ENCODE measurements around the gene BCAP31. TPM values are rescaled to one million over a fixed set of nuclear protein-coding genes. Genes with fewer than 3 reads are reported as not detected.

Gene BCAP31
- total RNA-seq, 2 donors from 2014 or later: 217 to 295 TPM

DNA sequence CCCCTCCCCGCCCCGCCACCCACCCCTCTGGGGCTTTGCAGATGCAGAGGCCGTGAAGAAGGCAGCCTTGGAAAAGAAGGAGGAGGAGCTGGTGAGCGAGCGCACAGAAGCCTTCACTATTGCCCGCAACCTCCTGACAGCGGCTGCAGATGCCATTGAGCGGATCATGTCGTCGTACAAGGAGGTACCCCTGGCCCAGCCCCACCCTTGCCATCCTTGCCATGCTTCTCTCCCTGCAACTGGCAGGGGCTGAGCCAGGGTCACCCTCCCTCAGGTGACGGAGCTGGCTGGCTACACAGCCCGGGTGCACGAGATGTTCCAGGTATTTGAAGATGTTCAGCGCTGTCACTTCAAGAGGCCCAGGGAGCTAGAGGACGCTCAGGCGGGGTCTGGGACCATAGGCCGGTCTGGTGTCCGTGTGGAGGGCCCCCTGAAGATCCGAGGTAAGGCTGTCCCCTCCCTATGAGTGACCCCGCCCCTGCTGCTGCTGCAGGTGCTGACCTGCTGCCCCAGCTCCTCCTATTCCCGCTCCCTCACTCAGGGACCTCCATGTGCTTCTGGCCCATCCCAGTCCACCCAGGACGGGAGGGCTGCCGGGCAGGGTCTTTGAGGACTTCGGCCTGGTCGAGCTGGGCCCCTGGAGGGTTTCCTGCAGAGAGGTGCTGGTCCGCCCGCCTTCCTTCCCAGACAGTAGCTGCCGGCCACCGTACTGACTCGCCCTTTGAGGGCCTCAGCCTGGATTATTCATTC is 12.1 kb upstream of the BCAP31 start:
- TF ChIP-seq, protein P1, sequence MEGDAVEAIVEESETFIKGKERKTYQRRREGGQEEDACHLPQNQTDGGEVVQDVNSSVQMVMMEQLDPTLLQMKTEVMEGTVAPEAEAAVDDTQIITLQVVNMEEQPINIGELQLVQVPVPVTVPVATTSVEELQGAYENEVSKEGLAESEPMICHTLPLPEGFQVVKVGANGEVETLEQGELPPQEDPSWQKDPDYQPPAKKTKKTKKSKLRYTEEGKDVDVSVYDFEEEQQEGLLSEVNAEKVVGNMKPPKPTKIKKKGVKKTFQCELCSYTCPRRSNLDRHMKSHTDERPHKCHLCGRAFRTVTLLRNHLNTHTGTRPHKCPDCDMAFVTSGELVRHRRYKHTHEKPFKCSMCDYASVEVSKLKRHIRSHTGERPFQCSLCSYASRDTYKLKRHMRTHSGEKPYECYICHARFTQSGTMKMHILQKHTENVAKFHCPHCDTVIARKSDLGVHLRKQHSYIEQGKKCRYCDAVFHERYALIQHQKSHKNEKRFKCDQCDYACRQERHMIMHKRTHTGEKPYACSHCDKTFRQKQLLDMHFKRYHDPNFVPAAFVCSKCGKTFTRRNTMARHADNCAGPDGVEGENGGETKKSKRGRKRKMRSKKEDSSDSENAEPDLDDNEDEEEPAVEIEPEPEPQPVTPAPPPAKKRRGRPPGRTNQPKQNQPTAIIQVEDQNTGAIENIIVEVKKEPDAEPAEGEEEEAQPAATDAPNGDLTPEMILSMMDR (IDR thresholded peaks at IDR 0.05): no peak
- Histone ChIP-seq H3K27me3 (no peaks in the 10 kb centered on the region), H3K9ac (ENCODE audit: low read depth in 2 of 2, low read length in 2 of 2) (no peak overlapping the region), H3K4me3 (no peak overlapping the region), H3K9me3 (no peaks in the 10 kb centered on the region), H3K4me1 (no peaks in the 10 kb centered on the region), H3K36me3 (no peaks in the 10 kb centered on the region), H3K27ac (no peak overlapping the region)
- no peak for DNase-seq
- intact Hi-C loops (cut with DNase I): no loop called here

DNA sequence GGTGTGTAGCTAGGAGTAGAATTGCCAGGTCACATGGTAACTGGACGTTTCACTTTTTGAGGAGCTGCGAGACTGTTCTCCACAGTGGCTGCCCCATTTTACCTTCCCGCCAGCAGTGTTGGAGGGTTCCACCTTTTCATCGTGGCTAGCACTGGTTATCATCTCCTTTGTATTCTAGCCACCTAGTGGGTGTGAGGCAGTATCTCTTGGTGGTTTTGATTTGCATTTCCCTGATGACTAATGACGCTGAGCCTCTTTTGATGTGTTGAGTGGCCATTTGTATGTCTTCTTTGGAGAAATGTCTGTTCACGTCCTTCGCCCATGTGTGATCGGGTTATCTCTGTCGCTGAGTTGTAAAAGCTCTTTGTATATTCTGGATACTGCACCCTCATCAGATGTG is 11.1 kb upstream of the BCAP31 start:
- H3K27ac ChIP-seq: no peak overlapping the region
- no peak for DNase-seq
- TF ChIP-seq, protein P1 (IDR thresholded peaks at IDR 0.05): no peak
- H3K9me3 ChIP-seq: no peaks in the 10 kb centered on the region
- H3K9ac ChIP-seq (ENCODE audit: low read depth in 2 of 2, low read length in 2 of 2): no peak overlapping the region
- no peak overlapping the region for H3K4me3 ChIP-seq
- no peaks in the 10 kb centered on the region for H3K36me3 ChIP-seq
- H3K4me1 ChIP-seq: no peaks in the 10 kb centered on the region
- H3K27me3 ChIP-seq: no peaks in the 10 kb centered on the region
- intact Hi-C loops (cut with DNase I): no loop called here

DNA sequence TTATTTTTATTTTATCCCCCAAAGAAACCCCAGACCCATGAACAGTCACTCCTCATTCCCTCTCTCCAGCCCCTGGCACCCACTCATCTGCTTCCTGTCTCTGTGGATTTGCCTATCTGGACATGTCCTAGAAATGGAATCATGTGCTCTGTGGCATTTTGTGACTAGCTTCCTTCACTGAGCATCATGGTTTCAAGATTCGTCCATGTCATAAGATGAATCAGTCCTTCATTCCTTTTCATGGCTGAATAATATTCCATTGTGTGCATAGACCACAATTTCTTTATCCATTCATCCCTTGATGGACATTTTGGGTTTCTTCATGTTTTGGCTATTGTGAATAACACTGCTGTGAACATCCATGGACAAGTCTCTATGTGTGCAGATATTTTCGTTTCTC is 10.7 kb upstream of the BCAP31 start:
- H3K36me3 ChIP-seq: no peaks in the 10 kb centered on the region
- TF ChIP-seq, protein P1 (IDR thresholded peaks at IDR 0.05): no peak
- no peak for DNase-seq

DNA sequence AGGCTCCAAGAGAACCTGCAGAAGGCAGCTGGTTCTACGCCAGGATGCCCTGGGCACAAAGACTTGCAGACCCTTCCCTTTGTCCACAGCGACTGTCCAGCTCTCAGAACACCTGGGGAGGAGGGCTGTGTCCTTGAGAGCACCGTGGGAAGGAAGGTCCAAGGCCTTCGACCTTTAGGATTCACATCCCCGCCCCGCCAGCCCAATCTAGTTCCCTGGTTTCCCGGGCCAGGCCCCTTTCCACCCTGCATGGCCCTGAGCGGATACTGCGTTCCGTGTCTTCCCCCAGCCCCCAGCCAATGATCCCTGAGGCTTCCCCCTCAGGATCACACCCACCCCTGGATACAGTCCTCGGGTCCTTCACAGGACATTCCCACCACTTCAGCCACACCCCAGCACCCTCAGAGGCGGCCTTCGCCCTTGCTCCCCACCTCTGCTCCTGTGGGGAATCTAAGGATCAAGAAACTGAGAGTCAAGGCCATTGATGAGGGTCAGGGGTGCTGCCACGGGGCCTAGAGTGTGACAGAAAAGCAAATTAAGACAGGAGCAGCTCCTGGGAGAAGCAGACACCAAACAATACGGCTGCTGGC is 9.6 kb upstream of the BCAP31 start:
- no peaks in the 10 kb centered on the region for H3K4me1 ChIP-seq
- no peaks in the 10 kb centered on the region for H3K27me3 ChIP-seq
- H3K9ac ChIP-seq (ENCODE audit: low read depth in 2 of 2, low read length in 2 of 2): no peak overlapping the region
- intact Hi-C loops (cut with DNase I): no loop called here
- H3K4me3 ChIP-seq: no peak overlapping the region
- H3K27ac ChIP-seq: no peak overlapping the region
- H3K9me3 ChIP-seq: no peaks in the 10 kb centered on the region
- DNase-seq: no peak
- TF ChIP-seq, protein P1 (IDR thresholded peaks at IDR 0.05): no peak
- H3K36me3 ChIP-seq: no peaks in the 10 kb centered on the region

More for the DNA sequence above, 10.7 kb upstream of the BCAP31 start:
- H3K27me3 ChIP-seq: no peaks in the 10 kb centered on the region
- H3K27ac ChIP-seq: no peak overlapping the region
- H3K4me1 ChIP-seq: no peaks in the 10 kb centered on the region
- intact Hi-C loops (cut with DNase I): no loop called here
- no peak overlapping the region for H3K9ac ChIP-seq (ENCODE audit: low read depth in 2 of 2, low read length in 2 of 2)
- no peak overlapping the region for H3K4me3 ChIP-seq
- no peaks in the 10 kb centered on the region for H3K9me3 ChIP-seq

DNA sequence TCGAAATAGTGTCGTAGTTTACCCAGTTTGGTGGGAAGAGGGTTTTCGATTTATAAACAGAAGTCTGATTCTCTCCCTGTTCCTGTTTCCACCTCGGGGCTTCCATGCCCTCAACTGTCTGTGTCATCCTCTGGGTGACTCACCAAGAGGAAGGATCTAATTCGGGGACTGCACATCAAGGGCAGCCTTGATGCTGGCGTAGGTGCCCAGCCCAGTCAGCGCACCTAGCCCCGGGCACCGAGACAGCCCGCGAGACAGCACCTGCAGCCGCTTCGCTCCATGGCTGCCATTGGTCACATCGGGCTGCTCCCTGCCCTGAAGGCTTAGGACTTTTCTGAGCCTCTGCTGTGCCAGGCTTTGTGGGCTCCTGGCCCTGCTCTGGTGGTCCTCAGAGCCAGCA is 8.2 kb upstream of the BCAP31 start:
- no peak overlapping the region for H3K27ac ChIP-seq
- H3K9me3 ChIP-seq: no peaks in the 10 kb centered on the region
- no peaks in the 10 kb centered on the region for H3K27me3 ChIP-seq
- no peak overlapping the region for H3K4me3 ChIP-seq
- no peaks in the 10 kb centered on the region for H3K36me3 ChIP-seq
- no peaks in the 10 kb centered on the region for H3K4me1 ChIP-seq
- TF ChIP-seq, protein P1 (IDR thresholded peaks at IDR 0.05): no peak
- intact Hi-C loops (cut with DNase I): no loop called here
- DNase-seq: no peak
- no peak overlapping the region for H3K9ac ChIP-seq (ENCODE audit: low read depth in 2 of 2, low read length in 2 of 2)

Measured in colonic mucosa (tissue), 4 donors.